PC-9 (cell line): ENCODE measurements around the gene OPALIN. TPM values are rescaled to one million over a fixed set of nuclear protein-coding genes. Genes with fewer than 3 reads are reported as not detected.

ENCODE experiments used
- BruUV-seq: library from RNA; stranded (reverse); fragments of 400-500 nt; replicated peaks from 2 replicates; lab custom pipeline; 2021; lab: Mats Ljungman, UMichigan
- CTCF ChIA-PET: fragments of 300-600 bp; sonication (Branson Sonifier 250); formaldehyde crosslinking; loops from one replicate; lab custom pipeline; 2022; ENCODE audit warnings: antibody characterized with exemption; lab: Charles Lee
- POLR2A ChIA-PET: fragments of 300-600 bp; sonication (Branson Sonifier 250); formaldehyde crosslinking; loops from one replicate; lab custom pipeline; 2022; ENCODE audit warnings: antibody characterized with exemption; ENCODE audit not compliant: unreplicated experiment; lab: Charles Lee
- DNase-seq, 2 experiments: peaks; one replicate each; pipeline versions ENCODE4 v3.0.0 to v3.0.0-alpha.2; 2015 to 2022; ENCODE audit warnings: mixed read lengths in 1 of 2
- H2AFZ ChIP-seq: fragments of 200-600 bp; sonication (generic); 2 replicates; pipeline ENCODE4 v1.8.1; 2017; ENCODE audit warnings: antibody characterized with exemption
- H3F3A ChIP-seq: fragments of 200-600 bp; sonication (generic); 2 replicates; pipeline ENCODE4 v1.8.1; 2017; ENCODE audit warnings: antibody characterized with exemption, mild to moderate bottlenecking, low read depth; ENCODE audit not compliant: insufficient read depth
- H3K27ac ChIP-seq: fragments of 200-600 bp; sonication (generic); 2 replicates; pipeline ENCODE4 v1.6.1; 2016; ENCODE audit warnings: mixed run types
- H3K27me3 ChIP-seq: fragments of 200-600 bp; sonication (generic); 2 replicates; pipeline ENCODE4 v1.6.1; 2016; ENCODE audit warnings: low read depth, mixed run types; ENCODE audit not compliant: insufficient read depth
- H3K36me3 ChIP-seq: fragments of 200-600 bp; sonication (generic); 2 replicates; pipeline ENCODE4 v1.6.1; 2016; ENCODE audit warnings: low read depth, mixed run types
- H3K4me1 ChIP-seq: fragments of 200-600 bp; sonication (generic); replicated peaks from 2 replicates; pipeline ENCODE4 v1.6.1; 2016; ENCODE audit warnings: mixed run types; ENCODE audit not compliant: insufficient read depth
- H3K4me2 ChIP-seq: fragments of 200-600 bp; sonication (generic); 2 replicates; pipeline ENCODE4 v1.6.1; 2017; ENCODE audit warnings: mixed run types
- H3K4me3 ChIP-seq: fragments of 200-600 bp; sonication (generic); 2 replicates; pipeline ENCODE4 v1.6.1; 2016; ENCODE audit warnings: mixed run types
- H3K79me2 ChIP-seq: fragments of 200-600 bp; sonication (generic); 2 replicates; pipeline ENCODE4 v1.6.1; 2017; ENCODE audit warnings: low read depth, mixed run types
- H3K9me2 ChIP-seq: fragments of 200-600 bp; sonication (generic); 2 replicates; pipeline ENCODE4 v1.8.1; 2017; ENCODE audit warnings: mild to moderate bottlenecking; ENCODE audit not compliant: insufficient read depth
- H3K9me3 ChIP-seq: fragments of 200-600 bp; sonication (generic); 2 replicates; pipeline ENCODE4 v1.8.1; 2016; ENCODE audit warnings: low read depth; ENCODE audit not compliant: insufficient read depth
- H4K20me1 ChIP-seq: fragments of 200-600 bp; sonication (generic); 2 replicates; pipeline ENCODE4 v1.8.1; 2017; ENCODE audit not compliant: insufficient read depth
- EZH2 ChIP-seq: fragments of 200-600 bp; sonication (generic); IDR thresholded peaks from 2 replicates; pipeline ENCODE4 v1.8.0; 2017; ENCODE audit warnings: antibody characterized with exemption, low read depth
- intact Hi-C: fragments of 100-400 bp; cut with micrococcal nuclease; formaldehyde crosslinking; loops from one replicate; pipeline ENCODE4 v1.10.0; 2022; ENCODE audit not compliant: unreplicated experiment
- total RNA-seq: library from RNA; stranded (reverse); gene quantifications from 2 replicates; pipeline ENCODE4 v1.2.3, GENCODE V29; 2021
- TF ChIP-seq, protein P1 (sequence below): fragments of 200-600 bp; sonication (generic); conservative IDR thresholded peaks from 2 replicates; pipeline ENCODE4 v1.6.1; 2017; ENCODE audit warnings: mixed run types, antibody characterized with exemption, mild to moderate bottlenecking, moderate library complexity

OPALIN gene
- total RNA-seq, 1 experiment from 2014 or later: not detected

DNA sequence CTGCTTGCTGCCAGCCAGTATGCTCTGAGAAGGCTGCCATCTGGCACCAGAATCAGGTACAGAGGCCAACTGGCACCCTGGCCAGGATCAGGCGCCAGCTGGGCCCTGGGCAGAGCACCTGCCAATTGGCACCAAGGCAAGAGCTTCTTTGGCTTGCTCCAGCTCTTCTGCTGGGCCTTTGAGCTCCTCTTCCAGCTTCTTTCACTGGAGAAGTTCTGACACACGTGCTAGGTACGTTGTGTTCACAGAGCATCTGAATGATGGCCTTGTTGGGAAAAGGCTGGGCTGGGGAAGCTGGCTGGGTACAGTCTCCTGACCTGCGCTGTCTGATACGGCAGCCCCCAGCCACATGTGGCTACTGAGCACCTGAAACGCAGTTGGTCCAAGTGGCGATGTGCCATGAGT is 31.7 kb upstream of the OPALIN start:
- Histone ChIP-seq H3F3A (no peaks in the 10 kb centered on the region), H2AFZ (no peak overlapping the region), H3K27me3 (peaks cover 3% of the 10 kb centered on the region; the same call in 1 of the 2 replicates), H3K9me2 (no peaks in the 10 kb centered on the region), H3K4me2 (no peak overlapping the region), H3K4me1 (no peaks in the 10 kb centered on the region), H3K79me2 (no peaks in the 10 kb centered on the region), H3K4me3 (no peak overlapping the region), H3K27ac (no peak overlapping the region), H3K36me3 (no peaks in the 10 kb centered on the region), H4K20me1 (no peaks in the 10 kb centered on the region), H3K9me3 (no peaks in the 10 kb centered on the region)
- intact Hi-C loops: no loop called here
- no peak for DNase-seq
- CTCF ChIA-PET: no interaction called here
- POLR2A ChIA-PET: no interaction called here
- BruUV-seq: no TSS peak
- no peak for TF ChIP-seq EZH2

DNA sequence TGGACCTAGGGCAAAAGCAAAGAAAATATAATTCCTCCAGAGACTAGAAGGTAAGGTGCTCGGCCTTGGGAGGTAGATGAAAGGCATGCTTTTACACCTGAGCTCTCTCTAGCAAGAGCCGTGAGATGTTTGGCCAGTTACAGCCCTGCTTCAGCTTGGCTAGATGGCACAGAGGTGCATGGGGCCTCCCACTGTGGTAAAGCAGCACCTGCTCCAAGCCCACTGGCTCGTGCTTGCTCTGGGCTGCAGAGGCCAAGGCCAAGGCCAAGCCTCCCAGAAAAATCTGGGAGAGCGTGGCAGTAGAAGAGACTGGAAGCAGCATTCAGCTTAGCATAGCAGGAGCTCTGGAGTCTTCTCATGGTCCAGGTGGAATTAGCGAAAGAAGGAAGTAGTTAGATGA is 31.0 kb upstream of the OPALIN start:
- no peak overlapping the region for H2AFZ ChIP-seq
- H3K4me3 ChIP-seq: no peak overlapping the region
- H3K79me2 ChIP-seq: no peaks in the 10 kb centered on the region
- H3K4me2 ChIP-seq: no peak overlapping the region
- H3K36me3 ChIP-seq: no peaks in the 10 kb centered on the region
- BruUV-seq: no TSS peak
- no peaks in the 10 kb centered on the region for H3K4me1 ChIP-seq
- ChIA-PET POLR2A (no interaction called here), CTCF (no interaction called here)
- H3K27ac ChIP-seq: no peak overlapping the region
- H4K20me1 ChIP-seq: no peaks in the 10 kb centered on the region
- intact Hi-C loops: no loop called here
- H3F3A ChIP-seq: no peaks in the 10 kb centered on the region
- no peak for DNase-seq
- peaks cover 2% of the 10 kb centered on the region; the same call in 1 of the 2 replicates for H3K27me3 ChIP-seq
- H3K9me3 ChIP-seq: no peaks in the 10 kb centered on the region
- TF ChIP-seq, protein P1, sequence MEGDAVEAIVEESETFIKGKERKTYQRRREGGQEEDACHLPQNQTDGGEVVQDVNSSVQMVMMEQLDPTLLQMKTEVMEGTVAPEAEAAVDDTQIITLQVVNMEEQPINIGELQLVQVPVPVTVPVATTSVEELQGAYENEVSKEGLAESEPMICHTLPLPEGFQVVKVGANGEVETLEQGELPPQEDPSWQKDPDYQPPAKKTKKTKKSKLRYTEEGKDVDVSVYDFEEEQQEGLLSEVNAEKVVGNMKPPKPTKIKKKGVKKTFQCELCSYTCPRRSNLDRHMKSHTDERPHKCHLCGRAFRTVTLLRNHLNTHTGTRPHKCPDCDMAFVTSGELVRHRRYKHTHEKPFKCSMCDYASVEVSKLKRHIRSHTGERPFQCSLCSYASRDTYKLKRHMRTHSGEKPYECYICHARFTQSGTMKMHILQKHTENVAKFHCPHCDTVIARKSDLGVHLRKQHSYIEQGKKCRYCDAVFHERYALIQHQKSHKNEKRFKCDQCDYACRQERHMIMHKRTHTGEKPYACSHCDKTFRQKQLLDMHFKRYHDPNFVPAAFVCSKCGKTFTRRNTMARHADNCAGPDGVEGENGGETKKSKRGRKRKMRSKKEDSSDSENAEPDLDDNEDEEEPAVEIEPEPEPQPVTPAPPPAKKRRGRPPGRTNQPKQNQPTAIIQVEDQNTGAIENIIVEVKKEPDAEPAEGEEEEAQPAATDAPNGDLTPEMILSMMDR: no peak
- TF ChIP-seq EZH2: no peak
- H3K9me2 ChIP-seq: no peaks in the 10 kb centered on the region

DNA sequence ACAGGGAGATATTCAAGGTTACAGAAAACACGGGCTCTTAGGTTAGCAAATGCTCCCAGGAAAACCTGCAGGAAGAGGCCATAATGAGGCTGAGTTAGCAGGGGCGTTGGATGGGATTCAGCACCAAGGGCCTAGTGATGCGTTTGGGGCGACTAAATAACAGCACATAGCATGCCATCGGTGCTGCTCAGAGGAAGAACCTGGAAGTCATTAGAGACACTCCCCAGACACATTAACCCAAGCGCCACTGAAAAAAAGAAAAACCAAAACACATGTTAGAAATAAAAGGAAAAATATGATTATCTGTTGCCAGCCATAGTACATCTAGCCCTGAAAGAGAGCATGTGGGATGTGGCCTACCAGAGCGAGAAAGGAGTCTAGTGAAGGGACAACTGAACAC is 28.8 kb upstream of the OPALIN start:
- intact Hi-C loops: no loop called here
- H3K9me3 ChIP-seq: no peaks in the 10 kb centered on the region
- no peaks in the 10 kb centered on the region for H3K27me3 ChIP-seq
- no peak overlapping the region for H2AFZ ChIP-seq
- H3K4me1 ChIP-seq: no peaks in the 10 kb centered on the region
- no peaks in the 10 kb centered on the region for H3F3A ChIP-seq
- no peak overlapping the region for H3K4me3 ChIP-seq
- DNase-seq: no peak
- ChIA-PET POLR2A (no interaction called here), CTCF (no interaction called here)
- BruUV-seq: no TSS peak
- no peak overlapping the region for H3K4me2 ChIP-seq
- H3K9me2 ChIP-seq: no peaks in the 10 kb centered on the region
- TF ChIP-seq, protein P1: no peak
- TF ChIP-seq EZH2: no peak
- H3K79me2 ChIP-seq: no peaks in the 10 kb centered on the region
- H4K20me1 ChIP-seq: no peaks in the 10 kb centered on the region
- H3K36me3 ChIP-seq: no peaks in the 10 kb centered on the region
- H3K27ac ChIP-seq: no peak overlapping the region

DNA sequence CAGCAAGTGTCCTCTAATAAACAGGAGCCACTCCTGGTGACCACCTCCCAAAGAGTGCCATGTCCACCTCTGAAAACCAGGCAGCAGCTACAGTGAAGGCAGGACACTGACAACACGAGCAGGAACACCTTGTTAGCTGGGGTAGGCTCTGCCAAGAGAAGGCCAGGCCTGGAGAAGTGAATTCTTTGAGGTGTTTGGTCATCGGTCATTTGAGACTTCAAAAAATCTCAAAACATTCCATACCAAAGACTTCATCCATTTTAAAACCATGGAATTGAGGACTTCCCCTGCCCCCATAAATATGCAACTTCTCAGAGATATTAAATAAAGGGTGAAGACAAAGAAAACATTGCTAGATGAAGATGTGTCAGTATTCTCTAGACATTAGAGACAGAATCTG is 28.4 kb upstream of the OPALIN start:
- H4K20me1 ChIP-seq: no peaks in the 10 kb centered on the region
- no peaks in the 10 kb centered on the region for H3F3A ChIP-seq
- H2AFZ ChIP-seq: no peak overlapping the region
- TF ChIP-seq, protein P1: no peak
- no peak for TF ChIP-seq EZH2
- BruUV-seq: no TSS peak
- H3K9me2 ChIP-seq: no peaks in the 10 kb centered on the region
- DNase-seq: no peak
- H3K79me2 ChIP-seq: no peaks in the 10 kb centered on the region
- H3K27ac ChIP-seq: no peak overlapping the region
- H3K9me3 ChIP-seq: no peaks in the 10 kb centered on the region
- ChIA-PET CTCF (no interaction called here), POLR2A (no interaction called here)
- no peak overlapping the region for H3K4me2 ChIP-seq
- H3K4me3 ChIP-seq: no peak overlapping the region
- no peaks in the 10 kb centered on the region for H3K36me3 ChIP-seq
- no peaks in the 10 kb centered on the region for H3K27me3 ChIP-seq
- no peaks in the 10 kb centered on the region for H3K4me1 ChIP-seq
- intact Hi-C loops: no loop called here
